ENCODE measurements around the gene RARG.
"Not testable (repeated sequence)": the region's sequence is repeated elsewhere in the genome, so short reads cannot be mapped to it uniquely, and the experiment has no call there.

RARG gene

GRCh38 chr12:53205747-53206419 is 26.1 kb downstream of the RARG start:
- H3K4me3 ChIP-seq (ENCODE audit: control insufficient read depth, low read depth, low read length), result no peak overlapping the region
- TF ChIP-seq, protein P1, sequence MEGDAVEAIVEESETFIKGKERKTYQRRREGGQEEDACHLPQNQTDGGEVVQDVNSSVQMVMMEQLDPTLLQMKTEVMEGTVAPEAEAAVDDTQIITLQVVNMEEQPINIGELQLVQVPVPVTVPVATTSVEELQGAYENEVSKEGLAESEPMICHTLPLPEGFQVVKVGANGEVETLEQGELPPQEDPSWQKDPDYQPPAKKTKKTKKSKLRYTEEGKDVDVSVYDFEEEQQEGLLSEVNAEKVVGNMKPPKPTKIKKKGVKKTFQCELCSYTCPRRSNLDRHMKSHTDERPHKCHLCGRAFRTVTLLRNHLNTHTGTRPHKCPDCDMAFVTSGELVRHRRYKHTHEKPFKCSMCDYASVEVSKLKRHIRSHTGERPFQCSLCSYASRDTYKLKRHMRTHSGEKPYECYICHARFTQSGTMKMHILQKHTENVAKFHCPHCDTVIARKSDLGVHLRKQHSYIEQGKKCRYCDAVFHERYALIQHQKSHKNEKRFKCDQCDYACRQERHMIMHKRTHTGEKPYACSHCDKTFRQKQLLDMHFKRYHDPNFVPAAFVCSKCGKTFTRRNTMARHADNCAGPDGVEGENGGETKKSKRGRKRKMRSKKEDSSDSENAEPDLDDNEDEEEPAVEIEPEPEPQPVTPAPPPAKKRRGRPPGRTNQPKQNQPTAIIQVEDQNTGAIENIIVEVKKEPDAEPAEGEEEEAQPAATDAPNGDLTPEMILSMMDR (IDR thresholded peaks at IDR 0.05; ENCODE audit: control insufficient read depth, insufficient read depth, low read depth, low read length, missing control alignments), result no peak
- no peak for DNase-seq (ENCODE audit: low read depth)

- DNase-seq (ENCODE audit: low read depth), result no peak
- TF ChIP-seq, protein P1 (IDR thresholded peaks at IDR 0.05; ENCODE audit: control insufficient read depth, insufficient read depth, low read depth, low read length, missing control alignments), result no peak
- no peak overlapping the region for H3K4me3 ChIP-seq (ENCODE audit: control insufficient read depth, low read depth, low read length)
Measured at GRCh38 chr12:53204351-53204750, 27.7 kb downstream of the RARG start.

- H3K4me3 ChIP-seq (ENCODE audit: control insufficient read depth, low read depth, low read length); DNase-seq (ENCODE audit: low read depth): not testable (repeated sequence)
Measured at GRCh38 chr12:53202316-53202715, 29.7 kb downstream of the RARG start.

DNA sequence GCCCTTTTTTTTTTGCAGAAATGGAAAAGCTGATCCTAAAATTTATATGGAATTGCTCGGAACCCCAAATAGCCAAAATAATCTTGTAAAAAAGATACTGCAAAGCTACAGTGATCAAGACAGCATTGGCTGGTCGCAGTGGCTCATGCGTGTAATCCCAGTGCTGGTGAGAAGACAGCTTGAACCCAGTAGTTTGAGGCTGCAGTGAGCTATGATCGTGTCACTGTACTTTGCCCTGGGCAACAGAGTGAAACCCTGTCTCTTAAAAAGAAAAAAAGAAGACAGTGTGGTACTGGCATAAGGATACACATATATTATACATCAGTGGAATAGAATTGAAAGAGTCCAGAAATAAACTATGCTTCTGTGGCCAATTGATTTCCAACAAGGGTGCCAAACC is 30.4 kb downstream of the RARG start:
- TF ChIP-seq, protein P1 (IDR thresholded peaks at IDR 0.05; ENCODE audit: control insufficient read depth, insufficient read depth, low read depth, low read length, missing control alignments), result no peak
- H3K4me3 ChIP-seq (ENCODE audit: control insufficient read depth, low read depth, low read length), result no peak overlapping the region
- no peak for DNase-seq (ENCODE audit: low read depth)

- no peak for DNase-seq (ENCODE audit: low read depth)
- no peak overlapping the region for H3K4me3 ChIP-seq (ENCODE audit: control insufficient read depth, low read depth, low read length)
- TF ChIP-seq, protein P1 (IDR thresholded peaks at IDR 0.05; ENCODE audit: control insufficient read depth, insufficient read depth, low read depth, low read length, missing control alignments), result no peak
Measured at GRCh38 chr12:53201177-53201541, 30.9 kb downstream of the RARG start.

- H3K4me3 ChIP-seq (ENCODE audit: control insufficient read depth, low read depth, low read length), result no peak overlapping the region
- DNase-seq (ENCODE audit: low read depth), result no peak
- TF ChIP-seq, protein P1 (IDR thresholded peaks at IDR 0.05; ENCODE audit: control insufficient read depth, insufficient read depth, low read depth, low read length, missing control alignments), result no peak
Measured at GRCh38 chr12:53200458-53201176, 31.4 kb downstream of the RARG start.

GRCh38 chr12:53200107-53200457 is 31.9 kb downstream of the RARG start:
- DNase-seq (ENCODE audit: low read depth), result no peak
- TF ChIP-seq, protein P1 (IDR thresholded peaks at IDR 0.05; ENCODE audit: control insufficient read depth, insufficient read depth, low read depth, low read length, missing control alignments), result no peak
- H3K4me3 ChIP-seq (ENCODE audit: control insufficient read depth, low read depth, low read length), result no peak overlapping the region

All from AG09309 (cell line).